DND-41 (cell line): ENCODE results near the gene TMEM245.

Experiments
- EZH2 ChIP-seq: IDR thresholded peaks from 3 replicates; pipeline ENCODE4 v1.6.1; 2012; ENCODE audit warnings: borderline replicate concordance, low read depth, mild to moderate bottlenecking, moderate library complexity, low read length, inconsistent platforms; ENCODE audit not compliant: severe bottlenecking
- TF ChIP-seq, protein P1 (sequence below): IDR thresholded peaks from 2 replicates; pipeline ENCODE4 v1.5.1; 2012; ENCODE audit warnings: borderline replicate concordance, low read length, moderate library complexity, mild to moderate bottlenecking; ENCODE audit not compliant: poor library complexity, severe bottlenecking; ENCODE audit errors: extremely low read depth

DNA sequence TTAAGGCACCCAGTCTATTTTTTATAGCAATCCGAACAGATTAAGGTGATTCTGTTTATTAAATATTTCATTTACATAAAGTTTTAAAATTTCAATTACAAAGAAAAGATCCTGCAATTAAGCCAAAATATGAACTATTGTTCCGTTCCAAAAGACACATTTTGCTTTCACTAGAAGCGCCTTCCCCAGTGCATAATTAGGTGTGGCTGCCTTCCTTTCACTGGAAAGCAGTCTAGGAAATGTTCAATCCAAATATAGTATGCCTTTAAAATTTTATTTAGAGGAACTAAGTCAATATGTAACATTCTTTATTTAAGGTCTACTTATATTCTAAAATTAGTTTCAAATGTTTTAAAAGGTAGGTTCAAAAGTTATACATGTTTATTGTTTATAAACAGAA lies 114.1 kb downstream of the TMEM245 start:
- TF ChIP-seq, protein P1, sequence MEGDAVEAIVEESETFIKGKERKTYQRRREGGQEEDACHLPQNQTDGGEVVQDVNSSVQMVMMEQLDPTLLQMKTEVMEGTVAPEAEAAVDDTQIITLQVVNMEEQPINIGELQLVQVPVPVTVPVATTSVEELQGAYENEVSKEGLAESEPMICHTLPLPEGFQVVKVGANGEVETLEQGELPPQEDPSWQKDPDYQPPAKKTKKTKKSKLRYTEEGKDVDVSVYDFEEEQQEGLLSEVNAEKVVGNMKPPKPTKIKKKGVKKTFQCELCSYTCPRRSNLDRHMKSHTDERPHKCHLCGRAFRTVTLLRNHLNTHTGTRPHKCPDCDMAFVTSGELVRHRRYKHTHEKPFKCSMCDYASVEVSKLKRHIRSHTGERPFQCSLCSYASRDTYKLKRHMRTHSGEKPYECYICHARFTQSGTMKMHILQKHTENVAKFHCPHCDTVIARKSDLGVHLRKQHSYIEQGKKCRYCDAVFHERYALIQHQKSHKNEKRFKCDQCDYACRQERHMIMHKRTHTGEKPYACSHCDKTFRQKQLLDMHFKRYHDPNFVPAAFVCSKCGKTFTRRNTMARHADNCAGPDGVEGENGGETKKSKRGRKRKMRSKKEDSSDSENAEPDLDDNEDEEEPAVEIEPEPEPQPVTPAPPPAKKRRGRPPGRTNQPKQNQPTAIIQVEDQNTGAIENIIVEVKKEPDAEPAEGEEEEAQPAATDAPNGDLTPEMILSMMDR, result no peak
- no peak for TF ChIP-seq EZH2
